NCI-H2107 (cell line): ENCODE measurements around the gene ARSA.
"Not testable (repeated sequence)": the region's sequence is repeated elsewhere in the genome, so short reads cannot be mapped to it uniquely, and the experiment has no call there.

Experiments used
- DNase-seq: peaks from one replicate; lab custom pipeline; 2025; lab: John Stamatoyannopoulos, UW

Gene ARSA

DNA sequence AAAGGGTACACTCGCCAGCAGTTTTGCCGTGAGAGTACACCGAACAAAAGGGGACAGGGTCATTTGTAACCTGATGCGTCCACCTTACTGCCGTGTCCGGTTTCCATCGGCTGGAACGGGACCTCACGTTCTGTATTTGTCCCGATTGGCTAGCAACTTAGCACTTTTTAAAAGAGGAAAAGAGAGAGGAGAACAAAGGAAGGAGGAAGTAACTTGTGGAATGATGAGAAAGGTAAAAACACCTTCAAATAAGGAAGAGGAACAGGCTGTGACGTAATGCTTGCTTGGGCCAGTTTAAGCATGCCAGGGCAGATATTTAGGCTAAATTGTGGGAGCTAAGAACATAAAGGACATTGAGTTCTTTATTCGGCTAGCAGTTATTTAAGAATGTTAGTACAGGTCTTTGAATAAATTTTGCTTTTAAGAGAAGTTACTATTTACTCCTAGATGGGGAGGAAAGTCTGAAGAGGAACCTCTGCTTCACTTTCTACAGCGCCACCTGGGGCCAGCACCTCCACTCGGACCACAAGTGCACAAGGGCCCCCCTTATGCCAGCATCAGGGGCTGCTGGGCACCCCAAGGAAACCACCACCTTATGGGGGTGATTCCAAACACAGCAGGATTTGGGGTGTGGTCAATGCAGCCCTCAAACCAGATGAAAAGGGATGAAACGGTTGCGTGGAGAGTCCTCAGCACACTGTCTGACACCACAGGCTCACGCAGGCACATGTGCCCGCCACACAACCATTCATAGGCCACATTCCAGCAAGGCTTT lies 5.8 kb downstream of the ARSA start:
- no peak for DNase-seq

GRCh38 chr22:50621356-50621880 lies 6.5 kb downstream of the ARSA start:
- no peak for DNase-seq

DNA sequence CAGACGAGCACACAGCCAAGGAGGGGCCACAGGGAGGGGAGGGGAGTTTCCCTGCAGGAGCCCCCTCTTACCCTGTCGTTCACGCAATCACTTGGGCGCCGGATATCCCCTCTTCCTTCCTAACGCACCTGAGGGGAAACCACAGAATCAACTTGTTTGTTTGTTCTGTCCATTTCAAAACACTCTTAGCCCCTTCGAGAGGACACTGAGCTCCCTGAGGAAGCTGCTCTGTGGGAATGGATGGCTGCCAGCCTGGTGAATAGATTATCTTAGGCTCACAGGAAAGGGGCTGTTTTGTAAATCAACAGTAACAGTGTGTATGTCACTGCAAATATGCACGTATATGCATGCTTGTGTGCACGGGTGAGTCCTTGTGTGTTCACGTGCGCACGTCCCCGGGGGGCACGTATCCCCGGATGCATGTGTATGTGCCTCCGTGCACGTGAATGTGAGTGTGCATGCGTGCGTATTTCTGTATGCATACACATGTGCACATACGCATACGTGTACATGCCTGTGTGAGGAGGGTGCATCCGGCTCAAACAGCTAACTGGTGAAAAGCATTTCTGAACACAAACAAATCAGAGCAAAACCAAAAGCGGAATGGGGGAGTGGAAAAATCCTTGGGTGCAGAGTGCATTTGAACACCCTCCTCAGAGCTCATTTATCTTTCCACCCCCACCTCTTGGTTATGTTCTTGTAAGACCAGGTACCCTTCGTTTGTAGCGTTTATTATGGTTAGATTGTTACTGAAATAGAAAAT lies 7.2 kb downstream of the ARSA start:
- no peak for DNase-seq

- DNase-seq: not testable (repeated sequence)
Measured at GRCh38 chr22:50614296-50614695, 13.7 kb downstream of the ARSA start.

DNA sequence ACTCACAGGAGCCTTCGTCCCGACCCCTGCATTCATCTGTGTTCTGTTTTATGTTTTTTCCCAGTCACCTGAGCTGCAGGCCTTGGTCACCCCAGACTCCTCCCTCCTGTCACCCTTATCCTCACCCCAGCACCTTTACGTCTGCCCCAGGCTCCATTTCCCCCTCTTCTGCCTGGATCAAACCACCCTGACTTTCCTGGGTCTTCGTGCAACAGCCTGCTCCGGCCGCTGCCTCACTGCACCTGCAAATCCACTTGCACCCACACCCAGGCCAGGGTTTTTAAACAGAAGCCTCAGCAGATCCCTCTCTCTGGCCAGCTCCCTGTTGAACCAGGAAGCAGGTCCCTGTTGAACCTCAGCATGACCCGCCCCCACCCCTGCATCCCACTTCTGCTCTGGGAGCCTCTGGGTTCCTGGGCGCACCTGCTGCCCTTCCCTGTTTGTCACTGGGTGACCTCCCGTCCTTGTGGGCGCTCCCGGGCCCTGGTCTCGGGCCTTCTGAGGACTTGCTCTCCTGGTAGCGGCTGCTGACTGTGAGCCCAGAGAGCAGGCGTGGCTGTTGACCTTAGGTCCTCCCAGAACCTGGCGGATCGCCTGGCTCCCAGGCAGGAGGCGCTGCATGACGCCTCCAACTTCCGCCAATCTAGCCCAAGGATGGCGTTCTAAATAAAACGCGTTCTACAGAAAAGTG lies 14.5 kb downstream of the ARSA start:
- DNase-seq: no peak

GRCh38 chr22:50612528-50613221 lies 15.3 kb downstream of the ARSA start:
- DNase-seq: no peak

- no peak for DNase-seq
Measured at GRCh38 chr22:50612168-50612527, 15.8 kb downstream of the ARSA start.

- no peak for DNase-seq
Measured at GRCh38 chr22:50611341-50612060, 16.5 kb downstream of the ARSA start.

DNA sequence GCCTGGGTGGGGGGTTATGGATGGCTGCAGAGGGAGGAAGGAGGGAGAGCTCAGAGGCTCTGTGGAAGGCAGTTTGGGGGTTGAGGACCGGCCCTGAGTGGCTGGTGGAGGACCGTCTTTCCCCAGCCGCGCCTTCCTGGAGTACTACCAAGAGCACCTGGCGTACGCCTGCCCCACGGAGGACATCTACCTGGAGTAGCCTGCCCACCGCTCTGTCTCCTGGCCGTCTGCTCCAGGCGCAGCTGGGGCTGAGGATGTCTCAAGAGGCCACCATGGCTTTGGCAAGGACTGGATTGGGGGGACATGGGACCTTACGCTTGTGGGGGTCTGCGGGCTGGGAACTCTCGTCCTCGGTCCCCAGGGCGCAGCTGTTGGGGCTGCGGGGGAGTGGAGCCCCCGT lies 17.4 kb downstream of the ARSA start:
- no peak for DNase-seq

DNA sequence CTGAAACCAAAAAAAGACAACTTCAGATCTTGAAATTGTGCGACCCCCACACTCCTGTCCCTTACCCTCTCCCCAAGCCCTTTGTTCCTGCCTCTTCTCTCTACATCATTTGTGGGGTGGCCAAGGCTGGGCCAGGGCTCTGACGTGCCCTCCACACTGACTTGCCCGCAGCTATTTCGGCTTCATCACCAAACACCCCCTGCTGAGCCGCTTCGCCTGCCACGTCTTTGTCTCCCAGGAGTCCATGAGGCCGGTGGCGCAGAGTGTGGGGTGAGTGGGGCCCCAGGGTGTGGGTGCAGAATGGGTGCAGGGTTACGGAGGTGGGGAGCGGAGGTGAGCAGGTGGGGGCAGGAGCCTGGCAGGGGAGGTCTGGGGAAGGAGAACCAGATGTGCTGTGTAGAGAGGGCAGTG lies 17.9 kb downstream of the ARSA start:
- DNase-seq: no peak

DNA sequence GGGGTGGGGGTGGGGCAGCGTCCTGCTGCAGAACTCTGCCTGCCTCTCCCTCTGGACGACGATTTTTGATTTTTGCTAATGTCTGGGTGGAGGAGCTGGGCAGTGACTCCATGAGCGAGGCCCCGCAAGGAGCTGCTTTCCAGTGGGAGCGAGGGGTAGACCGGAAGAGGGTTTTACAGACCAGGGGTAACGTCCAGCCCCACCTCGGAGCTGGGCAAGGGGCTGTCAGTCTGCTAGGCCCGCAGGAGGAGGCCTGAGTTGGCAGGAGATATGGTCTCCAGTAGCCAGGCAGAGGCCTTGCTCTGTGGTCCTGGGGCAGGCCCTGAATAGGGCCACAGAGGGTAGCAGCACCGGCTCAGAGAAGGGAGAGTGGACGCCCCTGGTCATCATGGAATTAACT lies 18.4 kb downstream of the ARSA start:
- DNase-seq: no peak

- no peak for DNase-seq
Measured at GRCh38 chr22:50608996-50609395, 19.0 kb downstream of the ARSA start.

GRCh38 chr22:50608058-50608840 lies 19.7 kb downstream of the ARSA start:
- not testable (repeated sequence) for DNase-seq

DNA sequence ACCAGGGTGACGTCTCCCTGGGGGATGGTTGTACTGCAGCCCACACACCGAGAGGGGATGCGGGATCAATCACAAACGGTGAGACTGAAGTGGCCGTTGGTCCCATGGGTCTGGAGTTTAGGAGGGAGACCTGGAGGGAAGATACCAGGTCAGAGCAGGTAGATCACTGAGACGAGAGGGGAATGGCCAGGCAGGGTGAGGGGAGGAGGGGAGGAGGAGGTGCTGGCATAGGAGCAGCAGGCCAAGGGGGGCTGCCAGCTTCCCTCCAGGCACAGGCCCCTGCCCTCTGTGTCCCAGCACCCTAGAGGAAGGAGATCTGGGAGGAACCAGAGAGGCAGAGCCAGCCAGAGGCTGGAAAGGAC lies 20.3 kb downstream of the ARSA start:
- no peak for DNase-seq

- DNase-seq: no peak
Measured at GRCh38 chr22:50606946-50607658, 20.9 kb downstream of the ARSA start.

DNA sequence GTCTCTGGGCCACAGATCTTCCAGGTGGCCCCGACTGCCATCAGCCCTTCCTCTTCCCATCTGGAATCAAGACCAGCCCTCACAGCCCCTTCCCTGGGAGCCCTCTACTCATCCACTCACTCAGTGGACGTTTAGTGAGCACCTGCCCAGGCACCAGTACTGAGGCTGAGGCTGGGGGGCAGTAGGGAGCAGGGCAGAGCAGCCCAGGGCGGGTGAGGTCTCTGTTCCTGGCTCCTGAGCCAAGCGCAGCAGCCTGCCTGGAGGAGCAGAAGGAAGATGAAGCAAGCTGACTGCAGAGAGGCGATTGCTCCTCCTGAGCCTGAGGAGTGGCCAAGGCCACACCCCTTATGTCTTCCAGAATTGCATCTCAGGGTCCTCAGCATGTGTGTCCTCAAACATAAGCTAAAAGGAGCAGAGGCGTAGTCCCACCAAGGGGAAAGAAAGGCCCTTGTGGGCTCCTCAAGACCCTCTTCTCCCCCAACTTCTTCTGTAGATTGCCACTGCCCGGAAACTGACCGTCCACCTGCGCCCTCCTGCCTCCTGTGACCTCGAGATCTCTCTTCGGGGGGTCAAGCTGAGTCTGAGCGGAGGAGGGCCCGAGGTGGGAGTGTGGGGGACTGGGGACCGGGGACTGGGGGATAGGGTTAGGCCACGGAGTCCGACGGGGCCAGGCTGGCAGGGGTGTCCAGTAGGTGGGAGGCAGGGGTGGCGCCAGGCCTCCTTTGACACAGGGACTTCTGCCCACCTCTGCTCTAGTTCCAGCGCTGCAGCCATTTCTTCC lies 21.6 kb downstream of the ARSA start:
- no peak for DNase-seq

- no peak for DNase-seq
Measured at GRCh38 chr22:50605613-50606074, 22.3 kb downstream of the ARSA start.

DNA sequence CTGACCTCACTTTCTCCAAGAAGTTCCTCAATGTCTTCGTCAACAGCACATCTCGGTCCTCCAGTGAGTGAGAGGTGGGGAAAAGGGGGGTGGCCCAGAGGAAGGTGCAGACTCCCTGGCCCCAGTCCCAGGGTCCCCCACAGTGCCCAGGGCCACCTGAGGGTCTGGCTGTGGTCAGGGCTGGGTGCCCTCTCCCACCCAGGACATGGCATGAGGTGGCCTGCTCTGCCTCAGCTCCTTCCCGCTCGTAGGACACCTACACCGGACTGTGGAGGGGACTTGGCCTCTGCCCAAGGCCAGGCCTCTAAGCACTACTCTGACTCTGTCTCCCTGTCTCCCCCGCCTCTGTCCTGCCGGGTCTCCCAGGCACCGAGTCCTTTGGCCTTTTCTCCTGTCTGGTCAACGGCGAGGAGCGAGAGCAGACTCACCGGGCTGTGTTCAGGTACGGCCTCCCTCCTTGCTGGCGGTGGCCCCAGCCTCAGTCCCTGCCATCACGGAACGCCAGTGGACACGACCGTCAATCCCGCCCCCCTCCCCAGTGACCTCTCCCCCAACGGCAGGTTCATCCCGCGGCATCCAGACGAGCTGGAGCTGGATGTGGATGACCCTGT lies 22.8 kb downstream of the ARSA start:
- no peak for DNase-seq
